NOMO-1 treated with DMSO at 0.1 percent for 48 hours (cell line): ENCODE data around the gene BOC.

ENCODE experiments used
- DNase-seq: peaks from one replicate; lab custom pipeline; 2025; ENCODE audit not compliant: unreplicated experiment; lab: John Stamatoyannopoulos, UW

The BOC gene

GRCh38 chr3:113193288-113193687 is 18.1 kb upstream of the BOC start:
- no peak for DNase-seq

GRCh38 chr3:113193719-113194118 is 17.6 kb upstream of the BOC start:
- no peak for DNase-seq

- no peak for DNase-seq
Measured at GRCh38 chr3:113194823-113195401, 16.4 kb upstream of the BOC start.

- no peak for DNase-seq
Measured at GRCh38 chr3:113200351-113200750, 11.0 kb upstream of the BOC start.

GRCh38 chr3:113200946-113201345 is 10.4 kb upstream of the BOC start:
- no peak for DNase-seq

- DNase-seq, result no peak
Measured at GRCh38 chr3:113204371-113204770, 7.0 kb upstream of the BOC start.

- DNase-seq, result no peak
Measured at GRCh38 chr3:113205481-113205880, 5.9 kb upstream of the BOC start.

- no peak for DNase-seq
Measured at GRCh38 chr3:113210604-113211329, 590 bp upstream of the BOC start.

GRCh38 chr3:113212150-113212843 is 940 bp downstream of the BOC start:
- DNase-seq, result peak; percentile 26

GRCh38 chr3:113212844-113213375 is 1.6 kb downstream of the BOC start:
- DNase-seq, result no peak

GRCh38 chr3:113213896-113214587 is 2.7 kb downstream of the BOC start:
- DNase-seq, result no peak

GRCh38 chr3:113214917-113215595 is 3.7 kb downstream of the BOC start:
- no peak for DNase-seq

- no peak for DNase-seq
Measured at GRCh38 chr3:113216393-113216792, 5.0 kb downstream of the BOC start.

- DNase-seq, result no peak
Measured at GRCh38 chr3:113218011-113218680, 6.8 kb downstream of the BOC start.

- DNase-seq, result no peak
Measured at GRCh38 chr3:113218681-113219045, 7.3 kb downstream of the BOC start.

- no peak for DNase-seq
Measured at GRCh38 chr3:113219605-113220300, 8.4 kb downstream of the BOC start.

GRCh38 chr3:113220721-113221120 is 9.4 kb downstream of the BOC start:
- DNase-seq, result no peak

GRCh38 chr3:113221721-113222257 is 10.4 kb downstream of the BOC start:
- no peak for DNase-seq

GRCh38 chr3:113222451-113223086 is 11.2 kb downstream of the BOC start:
- DNase-seq, result no peak
